Endodermal cell (in vitro differentiated cells): ENCODE measurements around the gene TBC1D4. TPM values are rescaled to one million over a fixed set of nuclear protein-coding genes. Genes with fewer than 3 reads are reported as not detected.

Source experiments
- DNase-seq: peaks from one replicate; pipeline ENCODE4 v3.0.0-alpha.2; 2017
- H3K27ac ChIP-seq: 2 replicates; pipeline ENCODE4 v1.5.1; 2013; ENCODE audit warnings: mild to moderate bottlenecking, low read depth, low read length, moderate library complexity
- H3K27me3 ChIP-seq: 2 replicates; pipeline ENCODE4 v1.6.1; 2013; ENCODE audit warnings: mild to moderate bottlenecking, low read length, moderate library complexity; ENCODE audit not compliant: insufficient read depth, control insufficient read depth, poor library complexity, severe bottlenecking
- H3K36me3 ChIP-seq: 2 replicates; pipeline ENCODE4 v1.7.0; 2013; ENCODE audit warnings: mild to moderate bottlenecking, low read length, moderate library complexity; ENCODE audit not compliant: control insufficient read depth, insufficient read depth
- H3K4me1 ChIP-seq: one replicate; pipeline ENCODE4 v1.7.0; 2013; ENCODE audit warnings: low read length; ENCODE audit not compliant: control insufficient read depth, insufficient read depth
- H3K4me3 ChIP-seq: 2 replicates; pipeline ENCODE4 v1.5.1; 2013; ENCODE audit warnings: mild to moderate bottlenecking, low read length, moderate library complexity
- H3K9ac ChIP-seq: 2 replicates; pipeline ENCODE4 v1.6.1; 2013; ENCODE audit warnings: mild to moderate bottlenecking, low read length, moderate library complexity; ENCODE audit not compliant: poor library complexity, severe bottlenecking; ENCODE audit errors: extremely low read depth
- H3K9me3 ChIP-seq: 2 replicates; pipeline ENCODE4 v1.6.1; 2013; ENCODE audit warnings: mild to moderate bottlenecking, low read length, moderate library complexity; ENCODE audit not compliant: control insufficient read depth
- H3K27ac Mint-ChIP-seq: 2 replicates; pipeline ENCODE4 v1.8.0; 2020; ENCODE audit warnings: mixed read lengths
- H3K27me3 Mint-ChIP-seq: 2 replicates; pipeline ENCODE4 v1.8.0; 2021; ENCODE audit warnings: mild to moderate bottlenecking, mixed read lengths; ENCODE audit not compliant: insufficient read depth
- H3K36me3 Mint-ChIP-seq: 2 replicates; pipeline ENCODE4 v1.8.0; 2020; ENCODE audit warnings: low read depth, mixed read lengths
- H3K4me1 Mint-ChIP-seq: 2 replicates; pipeline ENCODE4 v1.8.0; 2020; ENCODE audit warnings: mixed read lengths
- H3K4me3 Mint-ChIP-seq: 2 replicates; pipeline ENCODE4 v1.8.0; 2020; ENCODE audit warnings: mild to moderate bottlenecking, moderate library complexity, mixed read lengths
- H3K9me3 Mint-ChIP-seq: 2 replicates; pipeline ENCODE4 v1.8.0; 2020; ENCODE audit warnings: mild to moderate bottlenecking, mixed read lengths
- CTCF ChIP-seq: fragments of 200-600 bp; sonication (generic); conservative IDR thresholded peaks from 2 replicates; pipeline ENCODE4 v1.5.0; 2021; ENCODE audit warnings: antibody characterized with exemption, mild to moderate bottlenecking
- WGBS, 2 experiments: methylation state at CpG; one replicate each; pipeline versions ENCODE4 v1.1.5 to v1.1.7; 2013; ENCODE audit warnings: missing lambda C conversion rate in 2 of 2, mixed read lengths in 1 of 2; ENCODE audit not compliant: insufficient coverage in 1 of 2, insufficient read length in 1 of 2; 5-methylcytosine and 5-hydroxymethylcytosine counted together
- total RNA-seq, 2 donors: library from RNA; stranded (reverse); fragmentation: NEBNext Ultra II Directional in 1 of 2; extraction: Animal tissue kit (Norgen Biotek cat#: 25700) in 1 of 2; gene quantifications; 2 replicates in 1 of 2; 3 replicates in 1 of 2; pipeline ENCODE4 v1.2.1, GENCODE V29; 2021

Gene TBC1D4
- total RNA-seq, 2 donors from 2014 or later = 3.2 to 4.7 TPM

- Mint-ChIP-seq H3K4me1 (no peaks in the 10 kb centered on the region), H3K4me3 (no peak overlapping the region), H3K27me3 (no peaks in the 10 kb centered on the region), H3K27ac (no peak overlapping the region), H3K9me3 (peaks cover 11% of the 10 kb centered on the region), H3K36me3 (no peaks in the 10 kb centered on the region)
- WGBS, 2 experiments = 92 to 100% methylated on average over 1 of the region's 1 CpG
- no peak for DNase-seq
- no peak for TF ChIP-seq CTCF
- Histone ChIP-seq H3K9ac (no peak overlapping the region), H3K4me1 (no peaks in the 10 kb centered on the region), H3K36me3 (no peaks in the 10 kb centered on the region), H3K27me3 (no peaks in the 10 kb centered on the region), H3K27ac (no peak overlapping the region), H3K4me3 (no peak overlapping the region), H3K9me3 (no peaks in the 10 kb centered on the region)
Measured at GRCh38 chr13:75400775-75401174, 81.2 kb downstream of the TBC1D4 start.

DNA sequence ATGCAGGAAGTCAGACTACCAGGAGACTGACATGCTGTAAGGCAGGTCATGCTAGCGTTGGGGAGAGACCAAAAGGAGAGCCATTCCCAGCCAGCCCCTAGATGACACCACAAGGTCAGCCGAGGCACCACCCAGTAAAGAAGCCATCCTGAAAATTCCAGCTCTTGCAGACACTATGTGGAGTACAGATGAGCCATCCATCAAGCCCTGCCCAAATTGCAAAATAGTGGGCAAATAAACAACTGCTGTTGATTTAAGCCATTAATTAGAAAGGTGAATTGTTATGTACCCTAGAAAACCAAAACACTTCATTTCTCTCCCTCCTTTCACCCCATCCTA lies 82.1 kb downstream of the TBC1D4 start:
- Histone ChIP-seq H3K27ac (no peak overlapping the region), H3K4me1 (no peaks in the 10 kb centered on the region), H3K27me3 (no peaks in the 10 kb centered on the region), H3K9ac (no peak overlapping the region), H3K9me3 (no peaks in the 10 kb centered on the region), H3K4me3 (no peak overlapping the region), H3K36me3 (no peaks in the 10 kb centered on the region)
- Mint-ChIP-seq H3K36me3 (no peaks in the 10 kb centered on the region), H3K27me3 (no peaks in the 10 kb centered on the region), H3K4me1 (no peaks in the 10 kb centered on the region), H3K4me3 (no peak overlapping the region), H3K27ac (no peak overlapping the region), H3K9me3 (peaks cover 11% of the 10 kb centered on the region)
- WGBS, 2 experiments = 90 to 93% methylated on average over 2 of the region's 2 CpGs
- TF ChIP-seq CTCF = no peak
- no peak for DNase-seq

GRCh38 chr13:75399168-75399878 lies 82.6 kb downstream of the TBC1D4 start:
- Mint-ChIP-seq H3K4me1 (no peaks in the 10 kb centered on the region), H3K27ac (no peak overlapping the region), H3K27me3 (no peaks in the 10 kb centered on the region), H3K36me3 (no peaks in the 10 kb centered on the region), H3K9me3 (peaks cover 11% of the 10 kb centered on the region), H3K4me3 (no peak overlapping the region)
- Histone ChIP-seq H3K4me1 (no peaks in the 10 kb centered on the region), H3K27ac (no peak overlapping the region), H3K27me3 (no peaks in the 10 kb centered on the region), H3K36me3 (no peaks in the 10 kb centered on the region), H3K4me3 (no peak overlapping the region), H3K9me3 (no peaks in the 10 kb centered on the region), H3K9ac (no peak overlapping the region)
- DNase-seq = no peak
- WGBS, 2 experiments = 95% methylated on average over 2 of the region's 2 CpGs; no CpG with 5 or more reads in 1 of the 2 experiments
- TF ChIP-seq CTCF = no peak
